NCI-H2107 treated with DMSO at 0.1 percent for 48 hours (cell line): ENCODE results near the gene GOLGA2.

Experiments used
- DNase-seq: peaks from one replicate; lab custom pipeline; 2025; ENCODE audit not compliant: unreplicated experiment; lab: John Stamatoyannopoulos, UW

The GOLGA2 gene

GRCh38 chr9:128215491-128216409 lies 60.1 kb downstream of the GOLGA2 start:
- no peak for DNase-seq

- no peak for DNase-seq
Observed at GRCh38 chr9:128214571-128215490, 61.0 kb downstream of the GOLGA2 start.

- no peak for DNase-seq
Observed at GRCh38 chr9:128213746-128214497, 61.9 kb downstream of the GOLGA2 start.

DNA sequence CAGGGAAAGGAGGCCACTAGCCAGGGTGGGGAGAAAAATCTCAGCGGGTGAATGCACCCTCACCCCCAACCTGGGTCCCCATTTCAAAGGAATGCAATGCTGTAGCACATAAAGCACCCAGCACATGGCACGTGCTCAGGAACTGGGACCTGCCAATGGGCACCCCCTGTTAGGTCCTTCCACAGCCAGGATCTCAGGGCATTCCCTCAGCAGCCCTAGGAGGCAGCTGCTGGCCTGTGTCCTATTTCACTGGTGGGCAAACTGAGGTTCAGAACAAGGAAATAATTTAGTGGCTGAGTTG lies 63.9 kb downstream of the GOLGA2 start:
- DNase-seq, result no peak

DNA sequence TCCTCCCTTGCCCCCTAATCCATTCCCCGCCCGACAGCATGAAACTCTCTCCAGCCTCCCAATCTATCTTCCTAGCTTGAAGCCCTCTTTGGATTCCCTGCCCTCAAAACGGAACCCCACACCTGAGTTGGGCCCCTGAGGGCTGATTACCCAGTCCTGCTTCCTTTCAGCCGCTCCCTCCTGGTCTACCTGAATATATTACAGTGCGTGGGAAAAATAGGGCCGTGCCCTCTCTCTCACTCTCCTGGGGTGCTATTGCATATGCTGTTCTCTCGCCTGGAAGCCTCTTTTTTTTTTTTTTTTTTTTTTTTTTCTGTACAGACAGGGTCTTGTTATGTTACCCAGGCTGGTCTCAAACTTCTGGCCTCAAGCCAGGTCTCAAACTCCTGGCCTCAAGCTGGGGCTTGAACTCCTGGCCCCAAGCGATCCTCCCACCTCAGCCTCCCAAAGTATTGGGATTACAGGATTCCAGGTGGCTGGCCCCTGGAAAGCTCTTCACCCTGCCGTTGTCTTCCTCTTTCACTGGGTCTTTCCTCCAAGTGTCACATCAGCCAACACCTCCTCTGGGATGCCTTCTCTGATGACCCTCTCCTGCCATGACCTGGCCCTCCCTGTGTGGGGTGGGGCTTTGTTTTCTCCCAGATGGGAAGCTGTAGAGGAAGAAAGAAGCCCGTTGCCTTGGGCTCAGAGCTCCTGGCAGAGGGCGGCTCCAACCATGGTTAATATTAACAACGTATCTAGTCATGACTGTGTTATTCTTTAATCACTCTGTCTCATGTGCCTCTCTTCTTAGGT lies 64.4 kb downstream of the GOLGA2 start:
- DNase-seq, result no peak

DNA sequence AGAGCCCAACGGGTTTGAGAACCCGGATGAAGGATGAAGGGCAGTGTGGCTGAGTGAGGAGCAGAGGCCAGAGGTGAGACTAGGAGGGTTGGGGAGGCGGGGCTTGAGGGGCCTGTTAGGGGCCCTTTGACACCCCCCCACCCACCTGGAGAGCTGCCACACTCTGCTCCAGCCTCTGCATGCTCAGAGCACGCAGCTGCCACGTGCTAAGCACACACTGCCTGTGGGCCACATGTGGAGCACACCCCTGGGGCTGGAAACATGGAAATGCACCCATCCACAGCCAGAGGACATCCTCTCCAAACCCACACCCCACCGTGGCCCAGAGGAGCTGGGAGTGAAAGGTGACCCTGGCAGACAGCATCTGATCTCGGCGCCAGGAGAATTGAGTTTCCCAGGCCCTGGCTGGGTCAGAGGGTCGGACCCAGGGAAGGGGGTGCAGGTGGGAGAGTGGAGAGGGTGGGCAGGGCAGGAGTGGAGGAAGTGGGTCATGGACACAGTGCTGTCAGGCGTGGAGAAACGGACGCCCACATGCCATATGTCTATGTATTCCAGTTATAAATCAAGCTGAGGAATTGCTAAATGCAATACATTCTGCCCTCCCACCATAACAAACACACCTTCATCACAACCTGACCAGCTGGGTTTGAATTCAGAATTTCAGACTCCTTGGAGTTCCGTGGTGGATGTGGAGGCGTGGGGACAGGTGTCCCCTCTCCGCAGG lies 66.7 kb downstream of the GOLGA2 start:
- no peak for DNase-seq

GRCh38 chr9:128208386-128208785 lies 67.4 kb downstream of the GOLGA2 start:
- DNase-seq, result no peak

- no peak for DNase-seq
Observed at GRCh38 chr9:128206916-128207910, 68.6 kb downstream of the GOLGA2 start.

- no peak for DNase-seq
Observed at GRCh38 chr9:128206484-128206883, 69.3 kb downstream of the GOLGA2 start.
